Mononuclear cell (primary cell): ENCODE results near the gene DDX18. TPM values are rescaled to one million over a fixed set of nuclear protein-coding genes. Genes with fewer than 3 reads are reported as not detected.
"Not testable (repeated sequence)": the region's sequence is repeated elsewhere in the genome, so short reads cannot be mapped to it uniquely, and the experiment has no call there.

Source experiments
- H3K27me3 ChIP-seq: 2 replicates; pipeline ENCODE4 v1.6.0; 2011; ENCODE audit warnings: low read length, control low read depth; ENCODE audit not compliant: insufficient read depth
- H3K4me1 ChIP-seq: 2 replicates; pipeline ENCODE4 v1.5.1; 2011; ENCODE audit warnings: mild to moderate bottlenecking, low read length, control low read depth; ENCODE audit not compliant: insufficient read depth
- H3K4me3 ChIP-seq: 2 replicates; pipeline ENCODE4 v1.5.1; 2011; ENCODE audit warnings: mild to moderate bottlenecking, low read length, moderate library complexity
- H3K9me3 ChIP-seq: 2 replicates; pipeline ENCODE4 v1.5.1; 2011; ENCODE audit warnings: low read depth, mild to moderate bottlenecking, control low read depth, low read length
- total RNA-seq: library from RNA; depleted of rRNA; stranded (reverse); fragments of >200 nt; gene quantifications from one replicate; pipeline ENCODE4 v1.2.3, GENCODE V29; 2012

Gene DDX18
- total RNA-seq, 1 donor, result 127 TPM

- H3K4me3 ChIP-seq, result no peak overlapping the region
- no peaks in the 10 kb centered on the region for H3K27me3 ChIP-seq
- peaks cover 6% of the 10 kb centered on the region for H3K4me1 ChIP-seq
- H3K9me3 ChIP-seq, result no peaks in the 10 kb centered on the region
Observed at GRCh38 chr2:117820444-117820843, 6.0 kb downstream of the DDX18 start.

- H3K9me3 ChIP-seq, result no peaks in the 10 kb centered on the region
- H3K27me3 ChIP-seq, result no peaks in the 10 kb centered on the region
- no peaks in the 10 kb centered on the region for H3K4me1 ChIP-seq
- H3K4me3 ChIP-seq, result no peak overlapping the region
Observed at GRCh38 chr2:117825437-117825836, 10.9 kb downstream of the DDX18 start.

GRCh38 chr2:117827464-117827863 is 13.0 kb downstream of the DDX18 start:
- not testable (repeated sequence) for H3K27me3 ChIP-seq, H3K4me3 ChIP-seq, H3K4me1 ChIP-seq, H3K9me3 ChIP-seq

- Histone ChIP-seq H3K4me1 (no peaks in the 10 kb centered on the region), H3K4me3 (no peak overlapping the region), H3K27me3 (no peaks in the 10 kb centered on the region), H3K9me3 (no peaks in the 10 kb centered on the region)
Observed at GRCh38 chr2:117828870-117829269, 14.4 kb downstream of the DDX18 start.

- Histone ChIP-seq H3K4me3 (no peak overlapping the region), H3K9me3 (no peaks in the 10 kb centered on the region)
Observed at GRCh38 chr2:117832332-117832731, 17.8 kb downstream of the DDX18 start.

GRCh38 chr2:117832905-117833613 is 18.6 kb downstream of the DDX18 start:
- no peaks in the 10 kb centered on the region for H3K9me3 ChIP-seq
- peaks cover 12% of the 10 kb centered on the region for H3K4me1 ChIP-seq
- H3K4me3 ChIP-seq, result no peak overlapping the region
- H3K27me3 ChIP-seq, result no peaks in the 10 kb centered on the region

More at GRCh38 chr2:117832332-117832731, 17.8 kb downstream of the DDX18 start:
- H3K27me3 ChIP-seq, result no peaks in the 10 kb centered on the region
- peaks cover 12% of the 10 kb centered on the region for H3K4me1 ChIP-seq

- Histone ChIP-seq H3K27me3 (no peaks in the 10 kb centered on the region), H3K4me1 (peaks cover 12% of the 10 kb centered on the region), H3K4me3 (no peak overlapping the region), H3K9me3 (no peaks in the 10 kb centered on the region)
Observed at GRCh38 chr2:117833911-117834310, 19.4 kb downstream of the DDX18 start.

GRCh38 chr2:117834992-117835391 is 20.5 kb downstream of the DDX18 start:
- H3K27me3 ChIP-seq, result no peaks in the 10 kb centered on the region
- H3K4me3 ChIP-seq, result no peak overlapping the region
- peaks cover 12% of the 10 kb centered on the region for H3K4me1 ChIP-seq
- no peaks in the 10 kb centered on the region for H3K9me3 ChIP-seq

- H3K27me3 ChIP-seq, result no peaks in the 10 kb centered on the region
- H3K4me3 ChIP-seq, result no peak overlapping the region
- H3K4me1 ChIP-seq, result peaks cover 12% of the 10 kb centered on the region
- no peaks in the 10 kb centered on the region for H3K9me3 ChIP-seq
Observed at GRCh38 chr2:117835990-117836760, 21.7 kb downstream of the DDX18 start.

- H3K27me3 ChIP-seq, result peaks cover 2% of the 10 kb centered on the region
- H3K4me1 ChIP-seq, result no peaks in the 10 kb centered on the region
- H3K4me3 ChIP-seq, result no peak overlapping the region
- no peaks in the 10 kb centered on the region for H3K9me3 ChIP-seq
Observed at GRCh38 chr2:117845304-117845703, 30.8 kb downstream of the DDX18 start.

GRCh38 chr2:117850015-117850414 is 35.5 kb downstream of the DDX18 start:
- Histone ChIP-seq H3K27me3 (peaks cover 27% of the 10 kb centered on the region), H3K4me3 (no peak overlapping the region), H3K9me3 (no peaks in the 10 kb centered on the region), H3K4me1 (no peaks in the 10 kb centered on the region)

GRCh38 chr2:117850461-117850860 is 36.0 kb downstream of the DDX18 start:
- Histone ChIP-seq H3K27me3 (peaks cover 27% of the 10 kb centered on the region), H3K4me1 (no peaks in the 10 kb centered on the region), H3K4me3 (no peak overlapping the region), H3K9me3 (no peaks in the 10 kb centered on the region)

GRCh38 chr2:117851969-117852368 is 37.5 kb downstream of the DDX18 start:
- Histone ChIP-seq H3K4me3 (no peak overlapping the region), H3K27me3 (peaks cover 27% of the 10 kb centered on the region), H3K9me3 (no peaks in the 10 kb centered on the region), H3K4me1 (no peaks in the 10 kb centered on the region)

- Histone ChIP-seq H3K27me3 (peaks cover 27% of the 10 kb centered on the region), H3K4me3 (no peak overlapping the region), H3K4me1 (no peaks in the 10 kb centered on the region), H3K9me3 (no peaks in the 10 kb centered on the region)
Observed at GRCh38 chr2:117853316-117853715, 38.8 kb downstream of the DDX18 start.

- Histone ChIP-seq H3K9me3 (no peaks in the 10 kb centered on the region), H3K27me3 (peaks cover 27% of the 10 kb centered on the region), H3K4me3 (no peak overlapping the region), H3K4me1 (no peaks in the 10 kb centered on the region)
Observed at GRCh38 chr2:117853873-117854272, 39.4 kb downstream of the DDX18 start.

- Histone ChIP-seq H3K4me1 (no peaks in the 10 kb centered on the region), H3K4me3 (no peak overlapping the region), H3K27me3 (peaks cover 27% of the 10 kb centered on the region), H3K9me3 (no peaks in the 10 kb centered on the region)
Observed at GRCh38 chr2:117854610-117855009, 40.1 kb downstream of the DDX18 start.
